HepG2 (cell line): ENCODE results near the gene SLC4A11. TPM values are rescaled to one million over a fixed set of nuclear protein-coding genes. Genes with fewer than 3 reads are reported as not detected.

ENCODE experiments used
- AKNA ChIP-seq: sonication (generic); formaldehyde crosslinking; IDR thresholded peaks from 2 replicates; pipeline ENCODE4 v1.4.0; 2020; ENCODE audit warnings: missing genetic modification reagents, borderline replicate concordance
- ATF7 ChIP-seq, 2 experiments: fragments of 450-650 bp in 1 of 2; sonication (generic) in 1 of 2; formaldehyde crosslinking in 1 of 2; IDR thresholded peaks; 2 replicates each; pipeline versions ENCODE4 v1.4.0 to v1.6.1; 2016 to 2020; ENCODE audit warnings: antibody characterized with exemption in 1 of 2, mild to moderate bottlenecking in 1 of 2, missing genetic modification reagents in 1 of 2
- CAMTA2 ChIP-seq: sonication (generic); formaldehyde crosslinking; IDR thresholded peaks from 2 replicates; pipeline ENCODE4 v1.4.0; 2020; ENCODE audit warnings: mild to moderate bottlenecking, missing genetic modification reagents, borderline replicate concordance
- DZIP1 ChIP-seq: sonication (generic); formaldehyde crosslinking; IDR thresholded peaks from 2 replicates; pipeline ENCODE4 v1.5.0; 2020; ENCODE audit warnings: mild to moderate bottlenecking, missing genetic modification reagents
- ETV6 ChIP-seq: sonication (generic); formaldehyde crosslinking; conservative IDR thresholded peaks from 2 replicates; pipeline ENCODE4 v1.4.0; 2020; ENCODE audit warnings: missing genetic modification reagents
- MAFF ChIP-seq: IDR thresholded peaks from 2 replicates; pipeline ENCODE4 v1.6.1; 2011; ENCODE audit warnings: low read depth, low read length, improper control_type of control experiment
- SOX5 ChIP-seq: IDR thresholded peaks from 2 replicates; pipeline ENCODE4 v1.6.1; 2016; ENCODE audit warnings: borderline replicate concordance
- SP1 ChIP-seq, 2 experiments: fragments of 450-650 bp in 1 of 2; sonication (generic) in 1 of 2; formaldehyde crosslinking in 1 of 2; IDR thresholded peaks; 2 replicates each; pipeline versions ENCODE4 v1.4.0 to v1.6.1; 2016 to 2020; ENCODE audit warnings: missing genetic modification reagents in 1 of 2
- TCF7 ChIP-seq: sonication (generic); IDR thresholded peaks from 2 replicates; pipeline ENCODE4 v1.6.1; 2016; ENCODE audit warnings: antibody characterized with exemption, low read depth
- ZFP36L2 ChIP-seq: sonication (generic); formaldehyde crosslinking; IDR thresholded peaks from 2 replicates; pipeline ENCODE4 v1.4.0; 2020; ENCODE audit warnings: missing genetic modification reagents
- ZFP90 ChIP-seq: sonication (generic); formaldehyde crosslinking; IDR thresholded peaks from 2 replicates; pipeline ENCODE4 v1.8.0; 2022; ENCODE audit warnings: missing genetic modification reagents, mild to moderate bottlenecking, inconsistent platforms, borderline replicate concordance
- ZNF136 ChIP-seq: sonication (generic); formaldehyde crosslinking; IDR thresholded peaks from 2 replicates; pipeline ENCODE4 v1.8.1; 2022; ENCODE audit warnings: low read depth, mild to moderate bottlenecking, moderate library complexity, missing genetic modification reagents
- ZNF362 ChIP-seq: sonication (generic); formaldehyde crosslinking; IDR thresholded peaks from 2 replicates; pipeline ENCODE4 v1.4.0; 2020; ENCODE audit warnings: missing genetic modification reagents, mild to moderate bottlenecking, borderline replicate concordance
- ZNF567 ChIP-seq: sonication (generic); formaldehyde crosslinking; IDR thresholded peaks from 2 replicates; pipeline ENCODE4 v1.8.1; 2023; ENCODE audit warnings: mild to moderate bottlenecking, missing genetic modification reagents, borderline replicate concordance
- ZNF577 ChIP-seq: sonication (generic); formaldehyde crosslinking; IDR thresholded peaks from 2 replicates; pipeline ENCODE4 v1.4.0; 2020; ENCODE audit warnings: mild to moderate bottlenecking, low read depth, missing genetic modification reagents, borderline replicate concordance
- ZNF605 ChIP-seq: sonication (generic); formaldehyde crosslinking; IDR thresholded peaks from 2 replicates; pipeline ENCODE4 v1.8.0; 2022; ENCODE audit warnings: mild to moderate bottlenecking, missing genetic modification reagents
- ZNF879 ChIP-seq: sonication (generic); formaldehyde crosslinking; IDR thresholded peaks from 2 replicates; pipeline ENCODE4 v1.8.1; 2023; ENCODE audit warnings: missing genetic modification reagents
- polyA plus RNA-seq, 8 experiments: library from polyadenylated mRNA; depleted of rRNA in 3 of 8; stranded (reverse) in 7 of 8; unstranded in 1 of 8; fragments of >200 nt; fragmentation: Illumina TruSeq in 4 of 8; extraction: Trizol in 4 of 8; gene quantifications; 2 replicates each; pipeline versions ENCODE4 v1.2.1 to v1.2.3, GENCODE V29; 2011 to 2016; ENCODE audit warnings: low read depth in 4 of 8, missing spikeins in 1 of 8, mixed read lengths in 1 of 8; ENCODE audit not compliant: insufficient read depth in 1 of 8
- total RNA-seq, 5 experiments: library from RNA; depleted of rRNA; stranded (reverse); fragments of >200 nt; fragmentation: Illumina TruSeq; extraction: Trizol; gene quantifications; 2 replicates each; pipeline ENCODE4 v1.2.3, GENCODE V29; 2016; ENCODE audit warnings: low read depth in 1 of 5

The SLC4A11 gene
- total and polyA plus RNA-seq, 2 of the 13 experiments (the other 11 are each of a cell fraction or from before 2014, with no cell fraction given), result 3.9 to 27.0 TPM

DNA sequence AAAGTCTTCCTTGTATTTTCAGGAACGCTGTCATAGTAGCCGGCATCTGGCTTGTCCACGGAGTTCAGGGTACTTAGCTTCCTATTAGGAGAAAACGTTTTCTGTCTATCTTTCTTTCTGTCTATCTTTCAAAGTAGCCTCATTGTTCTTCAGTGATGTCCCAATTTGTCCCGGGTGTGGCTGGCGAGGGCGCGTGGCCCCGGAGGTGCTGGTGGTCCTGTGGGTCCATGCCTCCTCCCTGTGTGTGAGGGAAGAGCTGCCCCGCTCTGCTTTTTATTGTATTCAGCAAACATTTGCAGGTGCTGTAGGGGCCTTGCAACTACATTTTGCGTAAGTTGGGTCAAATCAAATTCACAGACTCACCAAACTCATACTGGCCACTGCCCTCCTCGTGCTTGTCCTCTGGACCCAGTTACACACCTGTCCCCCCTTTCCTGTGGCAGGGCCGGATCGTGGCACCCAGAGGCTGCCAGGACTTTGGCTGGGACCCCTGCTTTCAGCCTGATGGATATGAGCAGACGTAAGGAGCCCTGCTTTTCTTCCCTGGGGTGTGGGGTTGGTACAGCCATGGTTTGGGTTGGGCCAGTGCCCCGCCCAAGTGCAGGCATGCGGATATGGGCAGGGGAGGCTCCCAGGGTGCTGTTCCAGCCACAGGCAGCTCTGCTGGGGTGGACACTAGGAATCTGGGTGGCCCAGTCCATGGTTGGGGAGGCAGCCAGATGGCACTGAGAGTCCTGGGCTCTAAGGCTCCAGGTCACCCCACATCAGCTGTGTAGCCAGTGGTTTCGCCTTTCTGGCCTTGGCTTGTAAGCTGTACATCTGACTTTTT lies 17.4 kb downstream of the SLC4A11 start (continued):
- TF ChIP-seq DZIP1 (CRISPR knock-in tag) (peak; percentile 35; the same call in 1 of the 2 replicates), CAMTA2 (CRISPR knock-in tag) (no peak), ZNF567 (CRISPR knock-in tag) (0 out of 2 replicates have a peak, but pooled peaks have one; percentile 14), SOX5 (CRISPR knock-in tag) (no peak), ZFP90 (CRISPR knock-in tag) (0 out of 2 replicates have a peak, but pooled peaks have one; percentile 10), ZNF577 (CRISPR knock-in tag) (no peak), ETV6 (CRISPR knock-in tag) (0 out of 2 replicates have a peak, but pooled peaks have one; percentile 37), ZNF605 (CRISPR knock-in tag) (no peak), ATF7 (IDR thresholded peaks at IDR 0.05) (no peak), ATF7 (CRISPR knock-in tag; IDR thresholded peaks at IDR 0.05) (0 out of 2 replicates have a peak, but pooled peaks have one; percentile 46), ZFP36L2 (CRISPR knock-in tag) (no peak), TCF7 (no peak), ZNF879 (0 out of 2 replicates have a peak, but pooled peaks have one; percentile 6), ZNF136 (0 out of 2 replicates have a peak, but pooled peaks have one; percentile 52), AKNA (CRISPR knock-in tag) (no peak), ZNF362 (CRISPR knock-in tag) (0 out of 2 replicates have a peak, but pooled peaks have one; percentile 29), MAFF (no peak), SP1 (IDR thresholded peaks at IDR 0.05) (no peak), SP1 (CRISPR knock-in tag; IDR thresholded peaks at IDR 0.05) (no peak)
